GM21447 (cell line): ENCODE measurements around the gene DDC.
A peak's percentile ranks its signal among the peaks of the same experiment; 100 is the strongest.

Source experiments
- ATAC-seq: cut with Tn5 transposase; IDR thresholded peaks from one replicate; pipeline ENCODE4 v1.9.1; 2021; ENCODE audit not compliant: unreplicated experiment

The DDC gene, protein sequence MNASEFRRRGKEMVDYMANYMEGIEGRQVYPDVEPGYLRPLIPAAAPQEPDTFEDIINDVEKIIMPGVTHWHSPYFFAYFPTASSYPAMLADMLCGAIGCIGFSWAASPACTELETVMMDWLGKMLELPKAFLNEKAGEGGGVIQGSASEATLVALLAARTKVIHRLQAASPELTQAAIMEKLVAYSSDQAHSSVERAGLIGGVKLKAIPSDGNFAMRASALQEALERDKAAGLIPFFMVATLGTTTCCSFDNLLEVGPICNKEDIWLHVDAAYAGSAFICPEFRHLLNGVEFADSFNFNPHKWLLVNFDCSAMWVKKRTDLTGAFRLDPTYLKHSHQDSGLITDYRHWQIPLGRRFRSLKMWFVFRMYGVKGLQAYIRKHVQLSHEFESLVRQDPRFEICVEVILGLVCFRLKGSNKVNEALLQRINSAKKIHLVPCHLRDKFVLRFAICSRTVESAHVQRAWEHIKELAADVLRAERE

DNA sequence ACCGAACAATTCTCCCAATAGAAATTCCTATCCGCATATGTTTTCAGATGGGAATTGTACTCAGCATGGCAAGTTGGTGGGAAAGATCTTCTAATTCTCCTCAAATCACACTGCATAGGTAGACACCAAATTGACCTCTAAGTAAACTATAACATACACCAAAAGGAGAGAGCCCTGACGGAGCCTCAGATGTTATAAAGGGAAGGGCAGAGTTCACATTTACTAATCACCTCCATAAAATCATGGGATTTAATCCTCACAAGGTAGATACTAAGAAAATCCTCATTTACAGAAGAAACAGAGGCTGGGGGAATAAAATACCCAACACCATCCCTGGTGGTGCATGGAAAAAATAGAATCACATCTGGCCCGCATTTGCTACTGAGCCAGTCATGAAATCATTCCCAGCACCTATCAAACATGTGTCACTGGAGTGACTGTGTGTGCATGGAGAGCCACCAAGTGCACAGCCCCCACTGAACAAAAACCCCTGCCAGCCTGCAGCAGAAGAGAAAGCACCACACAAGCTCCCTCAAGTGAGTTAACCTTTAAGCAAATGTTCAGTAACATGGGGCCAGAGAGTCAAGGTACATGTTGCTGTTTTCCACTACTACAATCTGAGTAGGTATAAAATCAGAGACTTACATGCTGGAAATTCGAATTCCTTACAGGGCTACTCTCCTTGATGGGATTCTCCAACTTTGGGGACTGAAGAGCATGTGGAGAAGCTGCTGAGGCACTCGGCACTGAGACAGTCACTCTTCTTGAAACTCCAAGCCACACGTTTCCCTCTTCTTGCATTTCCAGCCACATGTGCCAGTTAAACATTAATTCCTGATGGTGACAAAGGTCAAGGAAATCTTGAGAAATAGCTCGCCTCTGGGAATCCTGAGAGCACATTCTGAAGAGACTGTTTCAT lies at the start of gene DDC:
TSS of gene DDC (minus strand) at position 766 of the 919 bp plus-strand sequence. CDS start 21,320 bp downstream, outside the sequence.
- ATAC-seq: no peak

DNA sequence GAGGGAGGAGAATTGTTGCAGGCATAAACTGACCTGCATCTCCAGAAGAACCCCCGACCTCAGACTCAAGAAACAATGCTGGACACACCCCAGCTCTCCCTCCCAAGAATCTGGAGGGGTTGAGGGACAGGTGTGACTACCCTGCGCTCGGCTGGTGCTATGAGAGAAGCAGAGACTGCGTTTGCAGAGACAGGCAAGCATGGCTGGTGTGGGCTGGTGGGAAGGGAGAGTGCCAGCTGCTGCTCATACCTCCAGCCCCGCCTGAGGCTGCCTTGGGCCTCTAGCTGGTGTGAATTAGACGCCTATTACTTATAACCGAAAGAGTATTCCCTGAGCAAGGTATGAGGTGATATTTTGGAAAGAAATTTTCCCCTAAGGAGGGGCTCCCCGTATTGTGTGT lies 48.3 kb upstream of the DDC start:
- no peak for ATAC-seq

DNA sequence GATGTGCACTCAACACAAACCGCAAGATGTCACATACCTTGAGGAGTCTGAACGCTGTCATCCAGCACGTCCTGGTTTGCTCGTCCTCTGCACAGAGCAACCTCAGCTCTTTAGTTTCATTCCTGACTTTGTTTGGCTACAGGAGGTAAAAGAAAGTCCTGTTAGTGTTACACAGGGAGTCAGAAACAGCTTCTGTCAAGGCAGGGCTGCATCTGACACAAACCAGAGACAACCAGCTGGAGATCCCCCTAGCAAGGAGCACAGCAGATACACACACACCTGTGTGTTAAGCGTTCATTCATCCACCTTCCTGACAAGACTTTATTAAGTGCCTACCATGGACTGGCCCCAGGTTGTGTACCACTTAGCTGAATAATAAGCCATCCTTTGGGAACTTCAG lies 47.5 kb upstream of the DDC start:
- ATAC-seq: no peak

DNA sequence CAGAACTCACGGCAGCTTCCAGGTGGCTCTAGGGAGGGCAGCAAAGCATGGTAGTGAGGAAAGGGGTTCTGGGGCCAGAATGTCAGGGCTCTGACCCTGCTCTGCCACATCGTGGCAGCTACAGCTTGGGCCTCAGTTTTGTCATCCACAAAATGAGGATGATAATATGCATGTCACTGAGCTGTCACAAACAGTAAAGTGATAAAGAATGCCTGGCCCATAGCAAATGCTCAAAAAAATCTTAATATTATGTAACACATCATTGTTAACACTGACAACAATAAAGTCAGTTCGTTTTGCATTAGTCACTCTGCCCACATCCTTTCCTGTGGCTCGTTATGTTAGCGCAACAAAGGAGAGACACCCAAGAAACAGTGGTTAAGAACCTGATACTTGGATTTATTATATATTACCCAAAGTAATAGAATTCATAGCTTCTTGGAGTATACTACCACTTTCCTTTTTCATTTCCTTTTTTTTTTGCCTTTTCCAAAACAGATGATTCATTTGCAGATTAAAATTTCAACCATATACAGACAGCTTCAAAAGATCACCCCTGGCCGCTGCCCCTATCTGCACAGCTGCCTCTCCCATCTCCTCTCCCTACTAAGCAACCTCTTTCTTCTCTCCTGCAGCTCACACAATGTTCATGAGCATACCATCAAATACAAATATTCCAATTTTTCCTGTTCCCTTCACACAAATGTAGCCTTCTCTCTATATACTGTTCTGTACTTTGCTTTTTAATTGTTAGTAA lies 45.5 kb upstream of the DDC start:
- peak; percentile 54 for ATAC-seq

DNA sequence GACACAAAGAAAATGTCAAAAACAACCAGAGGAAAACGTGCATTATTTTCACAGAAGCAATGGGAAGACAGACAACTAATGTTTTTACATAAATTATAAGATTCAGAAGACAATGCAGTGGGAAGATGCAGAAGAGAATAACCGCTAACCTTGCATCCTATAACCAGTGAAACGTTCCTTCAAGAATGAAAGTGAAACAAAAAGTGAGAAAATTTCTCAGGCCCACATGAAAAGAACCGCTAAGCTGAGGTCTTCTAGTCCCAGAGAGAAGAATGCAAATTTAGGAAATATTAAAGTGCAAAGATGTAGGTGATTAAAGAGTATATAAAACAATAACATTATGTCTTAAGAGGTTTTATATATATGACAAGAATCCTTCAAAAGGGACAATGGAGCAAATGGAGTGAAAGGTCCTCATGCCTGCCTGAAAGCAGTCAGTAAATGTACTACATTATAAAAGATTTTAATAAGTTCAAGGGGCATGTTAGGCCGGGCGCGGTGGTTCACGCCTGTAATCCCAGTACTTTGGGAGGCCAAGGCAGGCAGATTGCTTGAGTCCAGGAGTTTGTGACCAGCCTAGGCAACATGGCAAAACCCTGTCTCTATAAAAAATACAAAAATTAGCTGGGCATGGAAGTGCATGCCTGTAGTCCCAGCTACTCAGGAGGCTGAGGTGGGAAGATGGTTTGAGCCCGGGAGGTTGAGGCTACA lies 43.1 kb upstream of the DDC start:
- no peak for ATAC-seq

DNA sequence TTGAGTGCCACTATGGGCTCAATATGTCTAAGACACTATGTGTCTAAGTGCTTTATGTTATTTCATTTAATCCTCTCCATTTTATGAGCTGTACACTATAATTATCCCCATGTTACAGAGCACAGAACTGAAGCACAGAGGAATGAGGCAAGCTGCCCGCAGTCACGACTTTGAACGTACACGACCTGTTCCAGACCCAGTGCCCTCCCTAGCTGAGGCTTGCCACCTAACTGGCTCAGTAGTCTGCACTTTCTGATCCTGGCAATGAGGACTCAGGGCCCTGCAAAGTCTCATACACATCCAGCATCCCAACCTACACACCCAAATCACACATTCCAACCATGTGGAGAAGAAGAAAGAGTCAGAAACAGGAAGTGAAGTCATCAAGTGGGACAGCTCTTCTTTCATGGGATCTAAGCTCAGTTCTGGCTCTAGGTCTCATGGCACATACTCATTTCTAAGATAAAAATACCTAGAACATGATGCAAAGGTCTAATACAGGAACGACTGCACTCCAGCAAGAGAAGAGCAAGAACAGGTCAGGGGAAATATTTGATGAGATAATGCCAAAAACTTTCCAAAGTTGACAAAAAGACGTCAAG lies 42.4 kb upstream of the DDC start:
- no peak for ATAC-seq

DNA sequence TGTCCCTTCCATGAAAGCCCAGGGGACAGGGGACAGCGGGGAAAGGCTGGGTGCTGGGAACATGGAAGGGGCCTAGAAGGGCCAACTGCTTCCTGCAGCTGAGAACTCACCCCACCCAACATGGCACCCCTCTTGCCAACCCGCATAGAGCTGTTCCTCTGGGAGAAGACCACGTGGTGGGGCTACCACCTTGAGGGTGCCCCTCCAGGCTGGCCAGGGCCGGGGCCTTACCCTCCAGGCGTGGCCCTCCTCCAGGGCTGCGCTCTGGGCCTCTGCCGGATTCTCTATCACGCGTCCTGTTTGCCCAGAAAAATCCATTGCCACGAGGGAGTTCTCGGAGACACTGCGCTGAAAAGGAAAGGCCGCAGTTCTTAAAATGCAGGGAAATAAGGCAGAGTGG lies 39.9 kb upstream of the DDC start:
- no peak for ATAC-seq

DNA sequence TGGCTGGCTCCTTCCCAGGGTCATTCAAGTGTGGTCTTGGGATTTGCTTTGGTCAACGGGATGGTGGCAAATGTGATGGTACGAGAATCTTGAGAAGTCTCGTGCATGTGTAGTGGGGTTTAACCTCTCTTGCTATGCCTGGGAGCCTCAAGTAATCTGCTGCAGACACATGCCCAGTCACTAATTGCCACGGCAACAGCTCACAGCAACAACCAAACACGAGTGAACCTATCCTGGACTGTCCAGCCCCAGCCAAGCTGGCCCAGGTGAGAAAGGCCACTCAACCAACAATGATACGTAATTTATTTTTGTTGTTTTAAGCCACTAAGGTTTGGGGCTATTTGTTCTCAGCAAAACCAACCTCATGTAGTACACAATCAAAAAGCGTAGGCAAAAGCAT lies 38.1 kb upstream of the DDC start:
- no peak for ATAC-seq

DNA sequence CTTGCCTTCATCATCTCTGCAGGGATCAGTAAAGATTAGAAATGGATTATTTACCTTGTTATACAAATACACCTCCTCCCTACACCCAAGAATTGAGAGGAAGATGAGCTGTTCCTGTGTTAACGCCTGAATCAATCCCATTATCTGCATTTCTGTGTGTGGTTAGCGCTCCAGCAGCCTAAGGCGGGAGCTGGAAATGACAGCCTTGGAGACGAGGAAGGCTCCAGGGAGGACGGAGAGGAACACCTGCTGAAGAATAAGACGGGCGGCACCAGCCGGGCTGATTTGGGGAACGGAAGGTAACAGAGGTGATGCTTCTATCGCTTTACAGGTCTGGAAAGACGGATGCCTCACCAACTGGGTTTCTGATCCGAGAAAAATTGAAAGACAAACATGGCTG lies 34.2 kb upstream of the DDC start:
- ATAC-seq: no peak

DNA sequence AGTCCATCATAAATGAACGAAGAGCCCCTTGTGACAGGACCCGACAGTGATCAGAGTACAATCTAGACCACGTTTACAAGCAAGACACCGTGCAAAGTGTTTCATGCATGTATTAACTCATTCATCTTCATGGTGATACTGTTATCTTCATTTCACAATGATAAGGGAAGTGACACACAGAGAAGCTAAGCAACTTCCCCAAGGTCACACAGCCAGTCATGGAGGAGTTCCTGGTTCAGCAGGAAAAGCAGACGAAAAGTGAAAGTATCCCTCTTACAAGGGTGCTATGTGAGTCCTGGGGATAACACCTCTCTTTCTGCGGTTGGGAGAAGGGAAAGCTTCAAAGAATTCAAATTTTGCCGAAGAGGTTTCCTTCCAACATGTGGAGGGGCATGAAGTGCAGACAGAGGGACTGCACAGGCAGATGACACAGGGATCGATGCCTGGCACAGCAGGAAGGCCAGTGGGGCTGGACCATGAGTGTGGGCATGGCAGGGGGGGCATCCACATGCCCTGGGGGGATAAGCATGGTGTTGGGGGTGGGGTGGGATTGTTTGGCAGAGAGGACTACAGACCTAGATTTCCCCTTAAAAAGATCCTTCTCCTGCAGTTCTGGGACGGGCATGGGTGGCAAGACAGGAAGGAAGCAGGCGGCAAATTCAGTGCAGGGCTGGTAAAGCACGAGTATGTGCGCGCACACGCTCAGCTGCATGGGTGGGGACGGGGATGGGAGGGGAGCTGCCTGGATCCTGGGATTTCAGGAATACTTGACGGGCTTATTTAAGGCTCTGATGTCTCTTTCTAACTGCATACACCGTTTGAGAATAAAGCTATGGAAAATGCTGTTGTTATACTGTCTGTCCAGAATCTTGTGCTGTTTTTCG lies 33.5 kb upstream of the DDC start:
- no peak for ATAC-seq

DNA sequence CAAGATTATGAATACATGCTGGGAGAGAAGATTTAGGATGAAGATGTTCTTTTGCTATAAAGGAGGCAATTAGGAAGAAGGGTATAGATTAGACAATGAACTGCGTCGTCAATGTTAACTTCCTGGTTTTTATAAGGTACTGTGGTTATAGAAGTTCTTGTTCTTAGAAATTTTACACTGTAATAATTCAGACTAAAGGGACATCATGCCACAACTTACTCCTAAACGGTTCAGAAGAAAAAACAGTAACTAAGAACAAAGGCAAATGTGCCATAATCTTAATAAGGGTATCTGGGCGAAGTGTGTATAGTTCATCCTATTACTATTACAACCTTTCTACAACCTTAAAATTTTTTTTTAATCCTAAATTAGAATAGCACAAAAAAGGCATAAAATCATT lies 31.3 kb upstream of the DDC start:
- ATAC-seq: no peak

DNA sequence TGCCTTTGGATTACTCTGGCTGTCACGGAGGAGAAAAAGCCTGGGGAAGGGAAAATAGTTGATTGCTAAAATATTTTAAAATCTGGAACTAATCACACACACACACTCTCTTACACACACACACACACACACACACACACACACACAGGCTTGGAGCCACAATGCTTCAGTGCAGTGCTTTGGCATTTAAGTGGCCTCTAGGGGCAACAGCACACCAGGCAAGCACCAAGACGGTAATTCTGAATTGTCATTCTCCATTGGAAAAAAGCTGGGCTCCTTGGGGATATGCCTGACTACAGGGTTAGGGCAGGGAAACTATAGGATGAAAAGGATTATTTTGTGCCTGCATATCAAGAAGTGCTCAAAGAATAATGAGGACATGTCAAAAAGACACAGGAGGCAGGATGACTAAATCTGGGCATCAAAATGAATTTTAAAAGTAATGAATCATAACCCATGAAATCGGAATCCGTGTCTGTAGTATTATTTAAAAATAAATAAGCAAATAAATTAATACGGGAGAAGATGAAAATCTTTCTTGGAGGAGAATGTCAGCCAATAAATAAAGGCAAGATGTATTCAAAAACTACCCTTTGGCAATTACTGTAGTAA lies 30.4 kb upstream of the DDC start:
- ATAC-seq: no peak

DNA sequence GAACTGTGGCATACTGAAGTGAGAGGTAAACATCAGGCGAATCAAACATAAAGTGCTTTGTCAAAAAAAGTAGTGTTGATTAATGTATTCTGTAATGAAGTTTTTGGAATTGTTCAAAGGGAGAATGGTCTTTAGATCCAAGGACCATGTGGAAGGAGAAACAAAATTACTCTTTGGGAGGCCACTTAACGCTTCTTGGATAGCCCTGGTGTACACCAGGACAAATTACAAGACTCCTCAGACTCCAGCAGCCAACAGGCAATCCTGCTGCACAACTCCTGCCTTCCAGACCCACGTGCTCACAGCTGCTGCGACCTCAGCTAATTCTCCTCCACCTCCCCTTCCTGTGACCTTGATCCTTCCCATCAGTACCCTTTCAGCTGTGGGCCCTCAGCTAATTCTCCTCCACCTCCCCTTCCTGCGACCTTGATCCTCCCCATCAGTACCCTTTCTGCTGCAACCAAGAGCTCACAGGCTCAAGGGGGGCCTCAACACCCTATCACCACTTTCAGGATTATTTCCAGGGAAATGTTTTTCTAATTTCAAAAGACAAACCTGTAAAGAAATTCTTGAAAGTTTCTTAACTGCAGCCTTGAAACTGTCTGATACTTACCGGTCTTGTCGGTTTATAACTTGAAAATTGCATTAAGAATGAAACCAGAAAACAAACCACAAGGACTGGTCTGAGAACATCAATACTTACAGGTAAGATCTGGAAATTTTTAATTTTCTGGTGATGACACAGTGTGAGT lies 29.7 kb upstream of the DDC start:
- ATAC-seq: no peak

DNA sequence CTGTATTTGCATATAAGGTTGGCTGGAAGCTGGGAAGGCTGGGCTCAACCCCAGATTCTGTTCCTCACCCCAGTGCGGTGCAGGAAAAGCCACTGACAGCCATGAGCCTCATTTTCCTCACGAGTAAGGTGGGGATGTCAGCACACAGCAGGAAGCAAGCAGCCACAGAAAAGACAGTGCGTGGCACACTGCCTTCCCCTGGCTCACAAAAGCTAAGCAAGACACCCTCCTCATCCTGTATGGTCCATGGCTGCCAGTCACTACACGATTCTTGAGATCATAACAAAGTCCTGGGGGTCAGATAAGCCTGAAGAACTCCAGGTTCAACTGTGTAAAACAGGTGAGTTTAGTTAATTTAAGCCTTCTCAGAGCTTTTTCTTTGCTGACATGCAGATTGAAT lies 28.9 kb upstream of the DDC start:
- ATAC-seq: no peak

DNA sequence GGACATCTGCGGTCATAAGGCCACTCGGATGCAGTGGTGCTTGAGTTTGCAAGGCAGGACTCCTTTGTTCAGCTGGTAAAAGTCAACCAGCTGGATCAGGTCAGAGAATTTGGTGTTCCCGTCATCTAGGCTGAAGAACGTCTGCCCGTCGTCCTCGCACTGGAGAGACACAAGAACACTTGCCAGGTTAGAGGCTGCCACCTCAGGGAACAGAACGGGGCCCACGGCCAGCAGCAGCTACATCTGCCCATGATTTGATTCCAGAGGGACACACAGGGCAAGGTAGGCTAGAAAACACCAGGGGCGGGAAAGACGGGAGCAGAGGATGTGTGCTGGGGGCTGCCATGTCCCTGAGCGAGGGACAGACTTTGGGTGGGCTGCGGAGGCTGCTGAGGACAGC lies 27.7 kb upstream of the DDC start:
- no peak for ATAC-seq

DNA sequence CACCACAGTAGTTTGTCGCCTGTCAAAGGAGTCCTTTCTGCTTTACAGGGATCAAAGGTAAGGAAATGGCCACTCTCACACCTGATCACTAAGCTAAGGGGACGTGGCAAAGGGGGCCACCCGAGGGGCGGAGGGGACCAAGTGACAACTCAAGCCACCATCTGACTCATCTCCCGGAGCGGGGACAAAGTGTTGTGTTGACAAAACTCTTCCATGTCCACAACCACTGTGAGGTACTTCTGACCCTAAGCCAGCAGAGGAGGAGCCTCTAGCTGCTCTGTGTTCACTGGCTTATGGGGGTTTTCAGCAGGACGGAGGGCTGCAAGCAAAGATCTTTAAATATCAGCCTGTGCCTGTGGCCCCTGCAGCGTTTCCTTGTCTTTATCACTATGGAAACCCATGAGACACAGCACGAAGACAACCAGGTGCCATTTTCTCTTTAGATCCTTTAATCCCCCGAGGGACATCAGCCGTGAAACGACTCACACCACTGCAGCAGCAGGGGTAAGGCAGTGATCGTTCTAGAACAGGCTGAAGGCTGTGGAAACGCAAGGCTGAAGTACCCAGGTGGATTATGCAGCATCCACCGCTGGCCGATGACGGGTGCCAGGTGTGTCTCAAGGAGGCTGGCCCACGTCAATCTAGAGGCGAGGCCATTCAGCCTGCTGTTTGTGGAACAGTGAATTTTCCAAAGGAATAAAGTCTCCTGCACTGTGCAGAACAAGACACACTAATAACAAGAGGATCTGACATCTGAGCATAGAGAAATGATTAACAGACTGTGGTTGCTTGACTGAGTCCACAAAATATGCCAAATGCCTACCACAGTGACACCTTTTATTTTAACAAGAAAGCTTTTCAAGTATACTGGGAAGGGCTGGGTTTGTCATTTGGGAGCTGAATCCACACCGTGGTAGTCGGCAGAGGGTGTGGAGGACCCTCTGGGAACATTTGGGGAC lies 26.6 kb upstream of the DDC start:
- peak; percentile 71 for ATAC-seq

DNA sequence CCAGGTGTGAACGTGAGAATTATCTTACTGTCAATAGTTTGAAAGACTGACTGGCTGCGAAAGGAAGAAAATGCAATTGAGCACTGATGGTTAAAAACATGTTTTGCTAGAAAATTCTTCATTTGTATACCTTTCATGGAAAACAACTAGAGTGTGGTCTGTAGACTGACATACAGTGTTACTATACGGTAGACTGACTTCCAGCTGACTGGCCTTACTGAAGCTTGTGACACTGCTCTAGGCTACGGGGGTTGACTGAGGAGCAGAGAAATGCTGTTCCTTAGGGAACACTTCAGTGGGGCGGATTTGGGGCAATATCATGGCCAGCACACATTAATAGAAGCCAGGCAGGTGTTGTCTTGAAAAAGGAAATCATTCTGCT lies 25.9 kb upstream of the DDC start:
- ATAC-seq: no peak
